SJSA1 (cell line): ENCODE data around the gene PIGQ. TPM values are rescaled to one million over a fixed set of nuclear protein-coding genes. Genes with fewer than 3 reads are reported as not detected.

Source experiments
- DNase-seq, 2 experiments: peaks; one replicate each; pipeline ENCODE4 v3.0.0-alpha.2; 2015 to 2020; ENCODE audit warnings: low spot score in 2 of 2, low read depth in 1 of 2
- H3K27ac ChIP-seq: fragments of 250-450 bp; sonication (Bioruptor Pico); 2 replicates; pipeline ENCODE4 v1.5.1; 2020; ENCODE audit warnings: mild to moderate bottlenecking, moderate library complexity
- H3K27me3 ChIP-seq: fragments of 250-450 bp; sonication (Bioruptor Pico); replicated peaks from 2 replicates; pipeline ENCODE4 v1.5.1; 2020; ENCODE audit warnings: mild to moderate bottlenecking, moderate library complexity
- H3K36me3 ChIP-seq: fragments of 250-450 bp; sonication (Bioruptor Pico); 2 replicates; pipeline ENCODE4 v1.5.1; 2020; ENCODE audit warnings: mild to moderate bottlenecking
- H3K4me1 ChIP-seq: fragments of 250-450 bp; sonication (Bioruptor Pico); replicated peaks from 2 replicates; pipeline ENCODE4 v1.6.1; 2021; ENCODE audit warnings: mild to moderate bottlenecking
- H3K4me3 ChIP-seq: fragments of 250-450 bp; sonication (Bioruptor Pico); 2 replicates; pipeline ENCODE4 v1.5.1; 2020; ENCODE audit warnings: mild to moderate bottlenecking
- H3K9me3 ChIP-seq: fragments of 250-450 bp; sonication (Bioruptor Pico); replicated peaks from 2 replicates; pipeline ENCODE4 v1.5.1; 2020; ENCODE audit warnings: mild to moderate bottlenecking
- total RNA-seq: library from RNA; depleted of rRNA; stranded (reverse); fragments of >200 nt; shearing (Covaris generic); gene quantifications from 2 replicates; pipeline ENCODE4 v1.2.3, GENCODE V29; 2014

PIGQ gene
- total RNA-seq, 1 experiment from 2014 or later = 33.8 TPM

DNA sequence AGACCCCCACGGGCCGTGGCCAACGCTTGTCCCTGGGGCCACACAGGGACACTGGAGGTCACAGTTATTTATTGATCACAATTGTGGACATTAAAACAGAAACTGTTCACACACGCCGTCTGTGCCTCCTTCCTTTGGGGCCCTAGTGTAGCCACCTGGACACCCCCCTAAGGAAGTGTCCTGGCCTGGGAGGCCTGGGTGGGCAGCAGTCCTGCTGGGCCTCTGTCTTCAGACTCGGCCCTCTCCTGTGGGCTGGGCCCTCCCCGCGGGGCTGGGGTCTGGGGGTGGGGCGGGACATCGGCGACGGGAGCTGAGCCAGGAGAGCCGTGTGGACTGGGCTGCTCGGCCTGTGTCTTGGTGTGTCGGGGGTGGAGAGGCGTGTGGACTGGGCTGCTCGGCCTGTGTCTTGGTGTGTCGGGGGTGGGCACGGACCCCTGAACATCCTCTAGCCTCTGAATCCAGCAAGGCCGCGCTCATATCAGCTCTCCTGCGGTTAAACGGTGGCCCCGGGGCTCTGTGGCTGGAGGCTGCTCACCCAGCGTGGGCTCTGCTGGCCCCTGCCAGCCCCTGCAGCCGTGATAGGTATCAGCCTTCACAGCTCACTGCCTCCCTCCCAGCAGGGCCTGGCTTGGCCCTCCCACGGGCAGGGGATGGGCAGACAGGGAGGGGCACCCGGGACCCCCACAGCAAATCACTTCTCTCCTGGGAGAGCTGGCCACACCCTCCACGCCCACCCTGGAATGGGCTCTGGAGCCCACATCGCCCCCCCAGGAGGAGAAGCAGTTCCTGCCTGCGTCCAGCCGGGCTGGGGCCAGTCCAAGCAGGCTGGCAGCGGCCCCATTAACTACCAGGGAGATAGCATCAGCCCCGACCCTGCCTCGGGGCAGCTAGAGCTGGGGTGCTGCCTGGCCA, 4.1 kb upstream of the PIGQ start:
- Histone ChIP-seq H3K27ac (no peak overlapping the region), H3K9me3 (0 out of 2 replicates have a peak, but pooled peaks cover 4% of the 10 kb centered on the region), H3K4me3 (no peak overlapping the region), H3K36me3 (peaks cover 5% of the 10 kb centered on the region), H3K4me1 (peaks cover 11% of the 10 kb centered on the region), H3K27me3 (peaks cover 19% of the 10 kb centered on the region)
- DNase-seq = no peak

DNA sequence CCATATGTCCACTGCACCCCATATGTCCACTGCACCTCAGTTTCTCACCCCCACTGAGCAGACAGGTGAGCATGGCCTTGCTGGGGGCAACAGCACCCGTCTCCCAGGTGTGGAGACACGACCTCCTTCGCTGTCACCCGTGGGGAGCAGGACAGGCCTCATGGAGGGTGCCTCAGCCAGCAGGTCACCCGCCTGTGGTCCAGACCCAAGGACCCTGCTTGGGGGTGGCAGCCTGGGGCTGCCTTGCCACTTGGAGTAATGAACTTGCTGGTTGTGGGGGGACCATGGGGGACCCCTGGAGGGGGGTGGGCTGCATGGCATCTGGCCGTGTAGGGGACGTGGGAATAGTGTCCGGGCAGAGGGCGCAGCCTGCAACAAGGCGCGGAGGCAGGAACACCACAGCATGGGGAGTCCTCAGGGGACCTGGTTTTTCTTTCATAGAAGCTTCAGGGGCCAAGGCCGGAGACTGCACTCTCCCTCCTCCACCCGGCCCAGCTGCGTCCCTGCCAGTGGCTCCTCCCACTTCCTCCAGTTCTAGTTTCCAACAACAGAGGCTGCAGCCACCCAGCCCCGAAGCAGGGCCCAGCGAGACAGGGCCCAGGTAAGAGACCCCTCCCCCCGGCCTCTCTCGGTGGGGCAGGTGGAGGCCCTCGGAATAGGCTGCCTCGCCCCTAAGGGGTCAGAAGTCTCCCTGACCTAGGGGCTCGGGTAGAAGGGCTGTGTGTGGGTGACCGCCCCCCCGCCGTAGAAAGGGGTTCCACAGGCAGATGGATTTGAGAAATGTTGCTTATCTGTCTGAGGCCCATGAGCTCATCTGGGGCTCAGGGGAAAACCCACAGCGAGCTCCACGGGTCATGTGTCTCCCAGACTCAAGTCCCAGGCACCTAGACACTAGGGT, 3.0 kb upstream of the PIGQ start, which contains the start of gene NHLRC4:
NHLRC4 (plus strand) TSS at position 531 of the 898 bp plus-strand sequence. CDS start 1,043 bp downstream, outside the sequence.
- H3K9me3 ChIP-seq = 0 out of 2 replicates have a peak, but pooled peaks cover 4% of the 10 kb centered on the region
- H3K4me3 ChIP-seq = no peak within 1 kb of the TSS
- peaks cover 8% of the 10 kb centered on the region for H3K27me3 ChIP-seq
- H3K4me1 ChIP-seq = peaks cover 13% of the 10 kb centered on the region
- peaks cover 5% of the 10 kb centered on the region for H3K36me3 ChIP-seq
- DNase-seq = no peak
- no peak within 1 kb of the TSS for H3K27ac ChIP-seq

DNA sequence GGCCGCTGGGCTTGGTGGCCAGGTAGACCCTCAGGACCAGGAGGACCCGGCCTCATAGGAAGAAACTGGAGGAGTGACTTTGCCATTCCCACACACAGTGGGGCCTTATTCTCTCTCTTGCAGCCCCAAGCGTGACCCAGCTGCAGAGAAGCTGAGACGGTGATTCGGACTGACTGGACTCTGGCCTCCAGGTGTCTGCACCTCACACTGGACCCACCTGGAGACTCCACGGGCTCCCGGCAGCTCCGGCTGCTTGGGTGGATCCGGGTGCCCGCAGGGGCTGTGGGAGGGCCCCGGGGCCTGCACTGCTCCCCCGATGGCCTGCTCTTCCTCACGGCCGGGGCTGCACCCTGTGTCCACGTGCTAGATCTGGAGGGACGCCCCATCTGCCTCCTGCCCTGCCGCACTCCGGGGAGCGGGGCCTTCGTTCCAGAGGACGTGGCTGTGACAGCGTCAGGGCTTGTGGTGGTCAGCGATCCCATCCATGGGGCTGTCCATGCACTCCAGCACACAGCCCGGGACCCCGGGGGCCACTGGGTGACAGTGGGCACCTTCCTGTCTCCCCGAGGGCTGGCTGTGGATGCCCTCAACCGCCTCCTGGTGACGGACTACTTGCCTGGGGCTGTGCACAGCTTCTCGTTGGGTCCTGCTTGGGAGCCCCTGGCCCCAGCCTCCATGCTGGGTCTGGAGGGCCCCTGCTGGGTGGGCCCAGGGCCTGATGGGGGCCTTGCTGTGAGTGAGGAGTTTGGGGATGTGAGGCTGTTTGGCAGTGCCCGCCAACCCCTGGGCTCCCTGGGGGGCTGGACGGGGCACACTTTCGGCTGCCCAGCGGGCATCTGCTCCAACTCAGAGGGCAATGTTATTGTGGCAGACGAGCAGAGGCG, 2.2 kb upstream of the PIGQ start:
- Histone ChIP-seq H3K36me3 (peaks cover 8% of the 10 kb centered on the region), H3K9me3 (0 out of 2 replicates have a peak, but pooled peaks cover 4% of the 10 kb centered on the region), H3K4me3 (no peak overlapping the region), H3K4me1 (peaks cover 13% of the 10 kb centered on the region), H3K27me3 (peaks cover 1% of the 10 kb centered on the region; the same call in 1 of the 2 replicates), H3K27ac (no peak overlapping the region)
- no peak for DNase-seq

DNA sequence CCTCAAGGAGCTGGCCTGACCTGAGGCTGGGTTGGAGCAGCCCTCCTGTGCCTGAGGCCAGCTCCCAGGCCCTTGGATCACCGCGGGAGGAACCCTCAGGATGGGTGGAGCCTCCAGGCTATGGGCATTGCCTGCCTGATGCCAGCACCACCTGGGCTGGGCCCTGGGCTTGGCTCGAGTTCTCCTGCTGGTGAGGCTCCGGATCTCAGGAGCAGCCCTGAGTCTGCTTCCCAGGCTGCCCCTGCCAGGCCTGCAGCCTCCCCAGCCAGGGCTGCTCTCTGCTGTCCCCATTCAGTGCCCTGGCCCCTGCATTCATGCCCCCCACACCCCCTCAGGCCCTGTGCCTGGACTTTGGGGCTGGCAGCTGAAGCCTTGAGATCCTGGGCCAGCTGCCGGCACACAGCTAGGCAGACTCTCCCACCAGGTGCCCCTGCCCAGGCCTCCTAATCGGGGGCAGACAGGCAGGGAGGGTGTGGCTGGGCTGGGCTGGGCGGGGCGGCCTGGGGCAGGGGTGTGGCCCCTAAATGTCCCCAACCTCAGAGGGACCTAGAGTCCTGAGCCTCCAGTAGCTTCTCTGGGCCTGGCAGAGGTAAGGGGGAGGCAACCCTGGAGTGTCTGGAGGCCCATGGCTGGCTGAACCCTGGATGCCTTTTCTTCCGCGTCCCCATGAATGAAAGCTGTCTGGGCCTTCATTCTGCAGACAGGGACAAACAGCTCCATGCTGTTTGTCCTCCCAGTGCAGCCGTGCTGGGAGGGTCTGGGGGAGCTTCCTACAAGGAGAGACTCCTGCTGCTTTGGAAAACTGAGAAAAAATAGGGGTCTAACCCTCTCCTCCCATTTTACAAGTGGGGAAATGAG, 1.1 kb upstream of the PIGQ start:
- no peak overlapping the region; the same call in 1 of the 2 replicates for H3K4me3 ChIP-seq
- DNase-seq = no peak
- 0 out of 2 replicates have a peak, but pooled peaks cover 4% of the 10 kb centered on the region for H3K9me3 ChIP-seq
- H3K27ac ChIP-seq = no peak overlapping the region
- peaks cover 8% of the 10 kb centered on the region for H3K36me3 ChIP-seq
- no peaks in the 10 kb centered on the region for H3K27me3 ChIP-seq
- H3K4me1 ChIP-seq = peaks cover 13% of the 10 kb centered on the region

DNA sequence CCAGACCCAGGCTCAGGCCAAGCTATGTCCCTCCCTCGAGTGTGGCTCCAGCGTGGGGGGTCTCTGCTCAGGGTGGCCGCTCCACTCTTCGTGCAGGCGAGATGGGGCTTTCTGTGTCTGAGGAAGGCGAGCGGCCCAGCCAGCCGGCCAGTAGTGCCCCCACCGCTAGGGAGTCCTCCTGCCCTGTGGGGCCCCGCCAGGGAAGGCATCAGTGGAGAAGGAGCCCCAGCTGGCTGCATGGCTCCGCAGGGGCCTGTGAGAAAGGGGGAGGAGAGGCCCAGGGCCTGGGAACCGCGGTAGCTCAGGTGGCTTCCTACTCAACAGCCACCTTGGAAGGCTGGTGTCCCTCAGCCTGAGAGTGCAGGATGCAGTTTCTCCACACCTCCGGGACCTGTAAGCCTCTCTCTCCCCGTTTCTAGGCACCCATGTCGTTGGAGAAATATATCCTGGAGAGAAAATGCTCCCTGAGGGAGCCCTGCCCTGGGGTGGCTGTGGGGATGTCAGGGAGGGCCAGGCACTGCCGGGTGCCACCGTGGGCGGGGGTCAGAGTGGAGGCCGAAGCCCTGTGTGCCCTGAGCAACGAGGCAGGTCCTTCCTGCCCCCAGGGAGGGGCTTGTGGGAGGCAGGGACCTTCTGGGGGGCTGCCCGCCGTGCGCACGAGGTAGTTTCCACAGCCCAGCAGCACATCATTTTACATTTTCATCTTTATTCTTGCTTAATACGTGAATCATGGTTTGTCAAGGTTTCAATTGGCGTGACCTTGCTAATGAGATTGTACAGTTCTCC, 3.3 kb downstream of the PIGQ start:
- no peak overlapping the region for H3K4me3 ChIP-seq
- H3K27me3 ChIP-seq = no peaks in the 10 kb centered on the region
- DNase-seq = no peak
- 0 out of 2 replicates have a peak, but pooled peaks cover 4% of the 10 kb centered on the region for H3K9me3 ChIP-seq
- peaks cover 34% of the 10 kb centered on the region for H3K36me3 ChIP-seq
- no peak overlapping the region for H3K27ac ChIP-seq
- H3K4me1 ChIP-seq = peaks cover 13% of the 10 kb centered on the region

DNA sequence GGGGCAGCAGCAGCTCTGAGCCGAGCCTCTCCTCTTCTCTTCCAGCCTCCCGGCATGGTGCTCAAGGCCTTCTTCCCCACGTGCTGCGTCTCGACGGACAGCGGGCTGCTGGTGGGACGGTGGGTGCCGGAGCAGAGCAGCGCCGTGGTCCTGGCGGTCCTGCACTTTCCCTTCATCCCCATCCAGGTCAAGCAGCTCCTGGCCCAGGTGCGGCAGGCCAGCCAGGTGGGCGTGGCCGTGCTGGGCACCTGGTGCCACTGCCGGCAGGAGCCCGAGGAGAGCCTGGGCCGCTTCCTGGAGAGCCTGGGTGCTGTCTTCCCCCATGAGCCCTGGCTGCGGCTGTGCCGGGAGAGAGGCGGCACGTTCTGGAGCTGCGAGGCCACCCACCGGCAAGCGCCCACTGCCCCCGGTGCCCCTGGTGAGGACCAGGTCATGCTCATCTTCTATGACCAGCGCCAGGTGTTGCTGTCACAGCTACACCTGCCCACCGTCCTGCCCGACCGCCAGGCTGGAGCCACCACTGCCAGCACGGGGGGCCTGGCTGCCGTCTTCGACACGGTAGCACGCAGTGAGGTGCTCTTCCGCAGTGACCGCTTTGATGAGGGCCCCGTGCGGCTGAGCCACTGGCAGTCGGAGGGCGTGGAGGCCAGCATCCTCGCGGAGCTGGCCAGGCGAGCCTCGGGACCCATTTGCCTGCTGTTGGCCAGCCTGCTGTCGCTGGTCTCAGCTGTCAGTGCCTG, 4.4 kb downstream of the PIGQ start:
- Histone ChIP-seq H3K4me3 (no peak overlapping the region), H3K4me1 (peaks cover 10% of the 10 kb centered on the region), H3K36me3 (peaks cover 34% of the 10 kb centered on the region), H3K9me3 (0 out of 2 replicates have a peak, but pooled peaks cover 4% of the 10 kb centered on the region), H3K27ac (no peak overlapping the region), H3K27me3 (no peaks in the 10 kb centered on the region)
- no peak for DNase-seq

DNA sequence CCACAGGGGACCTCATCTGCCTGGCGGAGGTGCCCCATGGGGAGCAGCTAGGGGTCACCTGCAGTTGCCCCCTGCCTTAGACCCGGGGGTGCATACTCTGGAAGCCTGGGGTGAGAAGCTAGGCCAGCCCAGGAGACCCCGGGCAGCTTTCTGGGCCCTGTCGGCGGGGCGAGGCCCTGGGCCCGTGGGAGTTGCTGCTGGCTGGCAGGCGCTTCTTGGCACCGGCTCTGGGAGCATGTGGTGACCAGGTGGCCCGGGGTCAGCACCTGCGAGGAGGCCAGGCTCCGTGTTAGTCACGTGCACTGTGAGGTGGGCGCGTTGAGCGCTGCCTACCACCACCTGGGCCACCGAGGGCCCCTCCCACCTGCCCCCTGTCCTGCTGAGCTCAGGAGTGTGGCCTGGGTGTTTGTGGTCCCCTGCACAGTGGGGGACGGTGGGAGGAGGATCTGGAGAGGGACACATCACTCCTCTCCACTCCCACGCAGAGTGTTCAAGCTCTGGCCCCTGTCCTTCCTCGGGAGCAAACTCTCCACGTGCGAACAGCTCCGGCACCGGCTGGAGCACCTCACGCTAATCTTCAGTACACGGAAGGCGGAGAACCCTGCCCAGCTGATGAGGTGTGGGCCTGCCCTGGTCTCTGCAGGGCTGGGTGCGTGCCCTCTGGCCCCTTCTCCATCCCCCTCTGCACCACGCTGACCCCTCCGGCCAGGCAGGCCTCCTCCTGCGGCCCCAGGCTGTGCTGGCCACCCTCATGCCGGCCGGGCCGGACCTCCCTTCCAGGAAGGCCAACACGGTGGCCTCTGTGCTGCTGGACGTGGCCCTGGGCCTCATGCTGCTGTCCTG, 5.8 kb downstream of the PIGQ start:
- peaks cover 32% of the 10 kb centered on the region for H3K36me3 ChIP-seq

DNA sequence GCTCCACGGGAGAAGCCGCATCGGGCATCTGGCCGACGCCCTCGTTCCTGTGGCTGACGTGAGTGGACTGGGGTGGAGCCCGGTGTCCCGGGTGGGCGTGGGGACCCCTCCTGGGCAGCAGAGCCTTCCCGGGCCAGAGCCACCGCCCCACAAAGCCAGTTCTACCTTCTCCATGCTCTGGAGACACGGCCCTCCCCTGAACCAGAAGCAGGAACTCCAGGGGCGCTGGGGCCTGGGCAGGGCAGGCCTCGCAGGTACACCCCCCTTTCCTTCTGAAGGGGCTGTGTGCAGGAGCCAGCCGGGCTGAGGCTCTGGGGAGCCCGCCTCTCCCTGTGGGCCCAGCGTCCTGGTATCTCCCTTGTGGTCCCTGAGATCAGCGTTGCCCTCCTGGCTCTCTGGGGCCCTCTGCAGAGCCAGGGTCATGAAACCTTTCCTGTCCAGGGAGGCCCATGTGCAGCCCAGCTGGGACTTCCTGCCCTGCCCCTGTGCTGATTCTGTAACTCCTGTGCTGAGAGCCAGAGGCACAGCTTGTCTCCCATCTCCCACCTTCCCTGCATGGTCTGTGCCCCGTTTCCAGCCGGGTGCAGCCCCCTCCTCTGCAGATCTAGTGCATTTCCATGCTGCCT, 6.5 kb downstream of the PIGQ start:
- H3K4me3 ChIP-seq = no peak overlapping the region
- H3K9me3 ChIP-seq = no peaks in the 10 kb centered on the region
- DNase-seq = no peak
- H3K4me1 ChIP-seq = no peaks in the 10 kb centered on the region
- no peak overlapping the region for H3K27ac ChIP-seq
- peaks cover 32% of the 10 kb centered on the region for H3K36me3 ChIP-seq
- H3K27me3 ChIP-seq = no peaks in the 10 kb centered on the region

More for the DNA sequence above, 5.8 kb downstream of the PIGQ start:
- DNase-seq = no peak
- no peak overlapping the region for H3K4me3 ChIP-seq
- no peak overlapping the region for H3K27ac ChIP-seq
- no peaks in the 10 kb centered on the region for H3K27me3 ChIP-seq
- peaks cover 3% of the 10 kb centered on the region; the same call in 1 of the 2 replicates for H3K4me1 ChIP-seq
- H3K9me3 ChIP-seq = no peaks in the 10 kb centered on the region

DNA sequence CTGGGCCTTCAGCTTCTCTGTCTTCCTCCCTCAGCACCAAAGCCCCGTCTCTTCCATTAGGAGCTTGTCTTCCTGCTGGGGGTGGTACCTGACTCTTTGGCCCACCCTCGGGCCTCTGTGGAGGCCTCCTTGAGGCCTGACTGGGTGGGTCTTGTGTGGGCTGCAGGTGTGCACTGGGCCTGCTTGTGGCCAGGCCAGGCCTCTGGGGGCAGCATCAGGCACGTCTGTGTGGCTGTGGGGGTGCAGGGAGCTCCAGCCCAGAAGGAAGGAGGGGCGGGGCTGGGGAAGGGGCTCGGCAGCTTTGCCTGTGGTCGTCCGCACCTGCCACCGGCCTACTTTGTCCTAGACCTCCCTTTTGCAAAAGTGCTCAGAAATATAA, 7.0 kb downstream of the PIGQ start:
- H3K36me3 ChIP-seq = peaks cover 32% of the 10 kb centered on the region
- no peak overlapping the region for H3K4me3 ChIP-seq
- H3K27me3 ChIP-seq = no peaks in the 10 kb centered on the region
- DNase-seq = no peak
- no peaks in the 10 kb centered on the region for H3K4me1 ChIP-seq
- H3K27ac ChIP-seq = no peak overlapping the region
- H3K9me3 ChIP-seq = no peaks in the 10 kb centered on the region

DNA sequence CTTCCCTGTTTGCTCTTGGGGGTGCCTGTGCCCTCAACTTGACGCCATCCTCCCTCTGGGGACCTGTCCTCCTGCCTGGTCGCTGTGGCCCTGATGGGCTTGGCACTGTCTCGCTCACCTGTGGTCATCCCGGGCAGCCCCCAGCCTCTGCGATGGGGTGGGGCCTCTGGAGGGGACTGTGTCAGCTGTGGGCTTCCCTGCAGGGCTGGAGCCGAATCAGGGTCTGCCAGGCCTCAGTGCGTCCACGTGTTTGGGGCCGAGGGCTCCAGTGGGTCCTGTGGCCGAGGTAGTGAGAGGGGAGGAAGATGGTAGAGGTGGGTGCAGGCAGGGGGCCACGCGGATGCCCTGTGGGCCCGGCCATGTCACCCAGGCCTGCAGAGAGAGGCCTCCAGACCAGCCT, 8.0 kb downstream of the PIGQ start:
- peaks cover 28% of the 10 kb centered on the region for H3K36me3 ChIP-seq
- no peaks in the 10 kb centered on the region for H3K4me1 ChIP-seq
- H3K4me3 ChIP-seq = no peak overlapping the region
- no peaks in the 10 kb centered on the region for H3K9me3 ChIP-seq
- H3K27ac ChIP-seq = no peak overlapping the region
- no peak for DNase-seq
- no peaks in the 10 kb centered on the region for H3K27me3 ChIP-seq
